NCI-H1105 treated with DMSO at 0.1 percent for 48 hours (cell line): ENCODE data around the gene ZNF587B.
"Not testable (repeated sequence)": the region's sequence is repeated elsewhere in the genome, so short reads cannot be mapped to it uniquely, and the experiment has no call there.

Experiments
- DNase-seq: peaks from one replicate; lab custom pipeline; 2025; lab: John Stamatoyannopoulos, UW

Gene ZNF587B

GRCh38 chr19:57872450-57872849 lies 42.4 kb downstream of the ZNF587B start:
- no peak for DNase-seq

GRCh38 chr19:57873883-57874799 lies 44.0 kb downstream of the ZNF587B start:
- DNase-seq, result not testable (repeated sequence)

GRCh38 chr19:57886046-57886445 lies 55.9 kb downstream of the ZNF587B start:
- no peak for DNase-seq

DNA sequence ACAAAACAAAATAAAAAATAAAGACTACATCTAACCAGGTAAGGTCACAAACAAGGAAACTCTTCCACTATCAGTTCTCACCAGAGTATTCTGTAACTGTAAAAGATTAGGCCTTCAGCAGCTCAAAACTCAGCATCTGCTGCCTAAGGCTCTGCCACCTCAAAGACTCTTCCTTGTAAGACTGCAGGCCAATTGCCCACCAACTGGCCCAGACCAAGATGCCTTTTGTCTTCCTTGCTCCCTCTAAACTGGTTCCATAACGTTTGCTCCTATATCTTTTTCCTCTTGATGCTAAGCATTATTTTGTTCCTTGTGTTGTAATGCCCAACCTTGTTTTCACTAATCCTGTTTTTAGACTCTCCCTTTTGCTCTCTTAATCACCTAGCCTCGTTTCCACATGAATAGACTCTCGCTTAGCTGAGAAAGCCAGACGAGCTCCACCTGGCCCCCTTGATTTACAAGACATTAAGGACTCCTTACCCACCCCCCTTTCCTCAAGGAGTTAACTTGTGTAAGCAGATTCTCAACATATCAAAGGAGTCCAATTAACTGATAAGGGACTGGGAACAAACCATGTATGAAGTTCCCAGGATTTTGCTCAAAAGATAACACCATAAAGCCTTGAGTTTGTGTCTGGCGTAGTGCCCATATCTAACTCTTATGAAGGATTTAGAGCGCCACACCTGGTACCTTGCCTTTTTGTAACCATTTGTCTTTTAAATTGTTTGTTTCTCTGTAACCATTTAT lies 57.3 kb downstream of the ZNF587B start:
- peak; percentile 21 for DNase-seq

DNA sequence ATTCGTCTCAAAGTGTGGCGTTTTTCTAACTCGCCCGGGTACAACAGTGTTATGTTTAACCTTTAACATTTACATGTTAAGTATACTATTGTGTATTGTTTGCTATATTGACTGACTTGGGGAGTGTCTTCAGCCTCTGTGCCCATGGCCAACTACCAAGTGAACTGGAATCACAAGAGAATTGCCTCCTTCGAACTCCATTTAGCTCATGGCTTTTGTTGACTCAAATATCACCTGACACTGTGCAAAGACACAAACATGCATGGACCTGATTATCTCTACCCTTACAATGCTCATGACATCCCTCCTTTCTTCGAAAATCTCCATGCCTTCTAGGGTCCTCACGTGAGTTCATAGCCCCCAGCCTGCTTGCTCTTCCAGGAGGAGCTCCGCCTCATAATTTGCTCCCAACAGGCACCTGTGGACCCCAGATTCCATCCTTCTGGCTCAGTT lies 58.0 kb downstream of the ZNF587B start:
- peak; percentile 21 for DNase-seq

GRCh38 chr19:57888560-57889231 lies 58.6 kb downstream of the ZNF587B start, which contains the start of gene ZNF814:
Gene ZNF814 (minus strand): TSS chr19:57889037. CDS start chr19:57888802, 235 bp downstream.
- DNase-seq, result peak; percentile 80

DNA sequence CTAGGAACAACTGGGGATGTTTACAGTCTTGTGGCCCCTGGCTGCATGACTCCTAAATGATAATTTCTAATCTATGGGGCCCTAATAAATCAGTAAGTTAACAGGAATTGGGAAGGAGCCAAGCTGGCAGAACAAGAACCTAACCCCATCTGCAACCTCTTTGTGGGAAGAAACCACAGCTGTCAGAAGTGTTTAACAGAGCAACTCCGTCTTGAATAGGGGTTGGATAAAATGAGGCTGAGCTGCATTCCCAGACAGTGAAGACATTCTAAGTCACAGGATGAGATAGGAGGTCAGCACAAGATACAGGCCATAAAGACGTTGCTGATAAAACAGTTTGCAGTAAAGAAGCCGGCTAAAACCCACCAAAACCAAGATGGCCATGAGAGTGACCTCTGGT lies 60.6 kb downstream of the ZNF587B start:
- DNase-seq, result not testable (repeated sequence)
